Measurements from ENCODE around the gene SFTPA2.
"Not testable (repeated sequence)": the region's sequence is repeated elsewhere in the genome, so short reads cannot be mapped to it uniquely, and the experiment has no call there.

The SFTPA2 gene

GRCh38 chr10:79560160-79560709 lies at the start of gene SFTPA2:
TSS of gene SFTPA2 (minus strand) at chr10:79560407. CDS start at chr10:79559483, 924 bp downstream.
- no peak for FAIRE-seq

- FAIRE-seq: no peak
Observed at GRCh38 chr10:79608505-79609375, 48.5 kb upstream of the SFTPA2 start.

- no peak for FAIRE-seq
Observed at GRCh38 chr10:79605308-79605707, 45.1 kb upstream of the SFTPA2 start.

GRCh38 chr10:79604294-79604693 lies 44.1 kb upstream of the SFTPA2 start:
- no peak for FAIRE-seq

- no peak for FAIRE-seq
Observed at GRCh38 chr10:79602953-79603352, 42.7 kb upstream of the SFTPA2 start.

GRCh38 chr10:79601939-79602338 lies 41.7 kb upstream of the SFTPA2 start:
- no peak for FAIRE-seq

- not testable (repeated sequence) for FAIRE-seq
Observed at GRCh38 chr10:79599644-79600043, 39.4 kb upstream of the SFTPA2 start.

- FAIRE-seq: no peak
Observed at GRCh38 chr10:79595510-79595909, 35.3 kb upstream of the SFTPA2 start.

- FAIRE-seq: not testable (repeated sequence)
Observed at GRCh38 chr10:79594565-79594964, 34.4 kb upstream of the SFTPA2 start.

- FAIRE-seq: no peak
Observed at GRCh38 chr10:79593377-79593776, 33.2 kb upstream of the SFTPA2 start.

- no peak for FAIRE-seq
Observed at GRCh38 chr10:79588800-79589199, 28.6 kb upstream of the SFTPA2 start.

- no peak for FAIRE-seq
Observed at GRCh38 chr10:79586933-79587332, 26.7 kb upstream of the SFTPA2 start.

GRCh38 chr10:79585870-79586527 lies 25.8 kb upstream of the SFTPA2 start:
- FAIRE-seq: no peak

- FAIRE-seq: no peak
Observed at GRCh38 chr10:79583488-79584024, 23.3 kb upstream of the SFTPA2 start.

GRCh38 chr10:79582954-79583353 lies 22.7 kb upstream of the SFTPA2 start:
- not testable (repeated sequence) for FAIRE-seq

GRCh38 chr10:79582096-79582495 lies 21.9 kb upstream of the SFTPA2 start:
- no peak for FAIRE-seq

- no peak for FAIRE-seq
Observed at GRCh38 chr10:79581044-79581443, 20.8 kb upstream of the SFTPA2 start.

GRCh38 chr10:79579361-79579760 lies 19.2 kb upstream of the SFTPA2 start:
- FAIRE-seq: no peak

- FAIRE-seq: not testable (repeated sequence)
Observed at GRCh38 chr10:79570624-79571023, 10.4 kb upstream of the SFTPA2 start.

GRCh38 chr10:79563426-79563825 lies 3.2 kb upstream of the SFTPA2 start:
- FAIRE-seq: no peak

- no peak for FAIRE-seq
Observed at GRCh38 chr10:79562135-79562756, 2.0 kb upstream of the SFTPA2 start.

- no peak for FAIRE-seq
Observed at GRCh38 chr10:79561257-79561656, 1.1 kb upstream of the SFTPA2 start.

GRCh38 chr10:79559726-79560125 lies 481 bp downstream of the SFTPA2 start:
- no peak for FAIRE-seq

Data from TTC549 (cell line).